ENCODE results near the gene CSTPP1.

DNA sequence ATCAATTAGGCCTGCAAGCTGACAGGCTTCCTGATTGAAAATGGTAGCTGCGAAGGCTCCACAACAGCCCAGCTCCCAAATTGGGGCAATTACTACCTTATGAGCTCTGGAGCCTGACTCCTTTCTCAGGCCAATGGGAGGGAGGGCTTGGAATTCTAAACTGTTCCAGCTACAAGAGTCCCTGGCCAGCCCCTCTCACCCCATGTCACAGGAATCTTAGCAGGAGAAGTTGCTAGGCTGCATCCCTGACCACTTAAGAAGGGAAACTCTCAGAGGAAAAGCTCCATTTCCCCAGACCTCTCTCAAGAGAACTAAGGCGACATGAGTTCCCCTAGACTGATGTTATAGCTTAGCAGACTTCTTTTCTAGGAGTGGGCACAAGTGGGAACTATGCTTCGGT is 23.1 kb upstream of the CSTPP1 start:
- TF ChIP-seq, protein P1, sequence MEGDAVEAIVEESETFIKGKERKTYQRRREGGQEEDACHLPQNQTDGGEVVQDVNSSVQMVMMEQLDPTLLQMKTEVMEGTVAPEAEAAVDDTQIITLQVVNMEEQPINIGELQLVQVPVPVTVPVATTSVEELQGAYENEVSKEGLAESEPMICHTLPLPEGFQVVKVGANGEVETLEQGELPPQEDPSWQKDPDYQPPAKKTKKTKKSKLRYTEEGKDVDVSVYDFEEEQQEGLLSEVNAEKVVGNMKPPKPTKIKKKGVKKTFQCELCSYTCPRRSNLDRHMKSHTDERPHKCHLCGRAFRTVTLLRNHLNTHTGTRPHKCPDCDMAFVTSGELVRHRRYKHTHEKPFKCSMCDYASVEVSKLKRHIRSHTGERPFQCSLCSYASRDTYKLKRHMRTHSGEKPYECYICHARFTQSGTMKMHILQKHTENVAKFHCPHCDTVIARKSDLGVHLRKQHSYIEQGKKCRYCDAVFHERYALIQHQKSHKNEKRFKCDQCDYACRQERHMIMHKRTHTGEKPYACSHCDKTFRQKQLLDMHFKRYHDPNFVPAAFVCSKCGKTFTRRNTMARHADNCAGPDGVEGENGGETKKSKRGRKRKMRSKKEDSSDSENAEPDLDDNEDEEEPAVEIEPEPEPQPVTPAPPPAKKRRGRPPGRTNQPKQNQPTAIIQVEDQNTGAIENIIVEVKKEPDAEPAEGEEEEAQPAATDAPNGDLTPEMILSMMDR (IDR thresholded peaks at IDR 0.05 in 4 of 5, conservative IDR thresholded peaks at IDR 0.05 in 1 of 5), result no peak
- TF ChIP-seq POLR2A (IDR thresholded peaks at IDR 0.05), result no peak

Measured in gastrocnemius medialis (tissue), 4 donors.